NAMALWA (cell line): Measurements from ENCODE around the gene ARHGDIB.

Experiments used
- DNase-seq: peaks from one replicate; pipeline ENCODE4 v3.0.0-alpha.2; 2015; ENCODE audit warnings: low spot score

Gene ARHGDIB

DNA sequence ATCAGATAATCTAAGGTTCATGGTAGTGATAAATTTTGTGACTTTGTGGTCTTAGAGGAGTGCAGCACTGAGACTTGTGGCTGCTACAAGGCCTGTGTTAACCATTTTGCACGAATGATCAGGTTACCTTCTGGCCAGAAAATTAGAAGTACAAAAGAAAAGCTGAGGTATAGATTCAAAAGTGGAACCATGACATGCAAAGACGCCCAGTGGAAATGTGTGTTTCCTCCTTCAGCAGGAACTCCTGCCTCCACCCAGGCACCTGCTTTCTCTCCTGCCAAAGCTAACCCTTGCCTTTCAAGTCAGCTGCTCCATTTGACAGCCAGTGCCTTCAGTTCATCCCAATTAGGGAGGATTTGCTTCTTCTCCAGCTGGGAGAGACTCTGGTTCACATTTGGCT is 21.6 kb upstream of the ARHGDIB start:
- DNase-seq, result no peak

DNA sequence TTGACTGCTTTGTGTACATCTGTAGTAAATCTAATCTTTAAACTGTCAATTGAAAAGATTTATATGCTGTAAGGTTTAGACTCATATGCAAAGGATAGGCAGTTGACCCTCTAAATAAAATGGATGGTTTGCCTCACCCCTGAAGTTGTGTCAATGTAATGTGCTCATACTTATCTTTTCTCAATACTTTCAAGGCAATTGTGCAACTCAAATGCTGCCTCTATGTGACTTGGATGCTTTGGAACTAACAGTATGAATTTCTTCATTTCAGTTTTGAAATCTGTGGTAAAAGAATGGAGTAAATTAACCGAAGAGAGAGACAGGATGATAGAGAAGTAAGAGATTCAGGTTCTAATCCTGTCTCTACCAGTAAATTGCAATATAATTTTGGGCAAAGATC is 21.2 kb upstream of the ARHGDIB start:
- DNase-seq, result no peak

DNA sequence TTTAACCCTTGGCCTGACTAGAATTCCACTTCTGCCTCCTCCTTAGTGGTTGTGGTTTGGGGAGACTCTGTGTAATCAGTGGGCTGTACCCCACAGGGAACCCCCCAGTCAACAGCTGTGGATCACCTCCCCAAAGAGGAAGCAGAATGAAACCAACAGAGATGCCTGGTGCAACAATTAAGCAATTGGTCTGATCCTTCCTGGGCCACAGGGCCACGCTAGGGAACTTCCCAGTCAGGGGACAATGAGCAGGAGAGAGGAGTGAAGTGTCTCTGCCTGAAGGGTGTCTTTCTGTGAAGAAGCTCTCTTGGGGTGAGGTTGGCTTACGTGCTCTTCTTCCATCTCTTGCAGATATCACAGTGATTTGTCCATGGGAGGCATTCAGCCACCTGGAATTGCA is 19.6 kb upstream of the ARHGDIB start:
- no peak for DNase-seq

DNA sequence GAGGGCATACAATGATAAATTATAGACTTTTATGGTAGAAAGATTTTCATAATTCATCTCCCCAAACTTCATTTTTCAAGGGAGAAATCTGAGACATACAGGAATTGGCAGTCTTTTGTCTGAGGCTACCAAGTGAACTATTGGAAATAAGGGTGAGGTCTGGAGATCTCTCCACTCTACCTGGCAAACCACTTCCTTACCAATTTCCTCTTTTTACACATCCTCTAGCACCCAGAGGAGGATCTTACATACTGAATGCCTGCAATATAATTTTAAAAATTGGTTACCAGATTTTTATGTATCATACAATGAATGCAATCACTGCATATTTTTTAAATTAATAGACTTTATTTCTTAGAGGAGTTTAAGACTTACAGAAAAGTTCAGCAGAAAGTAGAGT is 18.1 kb upstream of the ARHGDIB start:
- DNase-seq, result no peak

DNA sequence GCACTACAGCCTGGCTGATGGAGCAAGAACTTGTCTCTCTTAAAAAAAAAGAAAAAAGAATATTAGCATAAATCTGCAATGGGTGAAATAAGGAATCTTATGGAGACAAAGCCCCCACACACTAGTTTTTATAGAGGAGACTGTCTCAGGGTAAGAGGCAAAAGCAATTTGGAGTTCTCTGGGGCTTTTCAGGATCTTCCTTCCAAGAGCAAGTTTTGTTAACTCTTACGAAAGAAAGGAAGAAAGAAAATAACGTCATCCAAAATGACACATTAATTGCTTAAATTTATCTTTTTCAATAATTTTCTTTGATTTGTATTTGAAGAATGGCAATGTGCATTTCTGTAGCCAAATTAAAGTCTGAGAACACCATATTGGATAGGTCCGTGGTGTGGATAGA is 15.3 kb upstream of the ARHGDIB start:
- DNase-seq, result no peak

DNA sequence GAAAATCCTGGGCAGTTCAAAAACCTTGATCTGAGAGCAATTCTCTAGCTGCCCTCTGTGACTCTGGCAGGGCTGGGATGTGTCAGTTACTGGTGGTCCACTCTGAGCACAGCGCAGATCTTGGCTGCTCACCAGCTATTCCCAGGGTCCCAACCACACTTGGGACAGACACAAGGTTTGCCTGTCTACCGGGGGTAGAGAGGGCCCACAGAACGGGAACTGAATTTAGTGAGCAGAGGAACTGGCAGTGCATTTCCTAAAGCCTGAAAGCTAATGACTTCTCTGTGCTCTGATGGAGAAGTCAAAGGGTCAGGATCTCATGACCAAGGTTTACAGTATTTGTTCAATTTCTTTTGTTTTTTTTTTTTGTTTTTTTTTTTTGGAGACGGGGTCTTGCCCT is 14.1 kb upstream of the ARHGDIB start:
- DNase-seq, result no peak

DNA sequence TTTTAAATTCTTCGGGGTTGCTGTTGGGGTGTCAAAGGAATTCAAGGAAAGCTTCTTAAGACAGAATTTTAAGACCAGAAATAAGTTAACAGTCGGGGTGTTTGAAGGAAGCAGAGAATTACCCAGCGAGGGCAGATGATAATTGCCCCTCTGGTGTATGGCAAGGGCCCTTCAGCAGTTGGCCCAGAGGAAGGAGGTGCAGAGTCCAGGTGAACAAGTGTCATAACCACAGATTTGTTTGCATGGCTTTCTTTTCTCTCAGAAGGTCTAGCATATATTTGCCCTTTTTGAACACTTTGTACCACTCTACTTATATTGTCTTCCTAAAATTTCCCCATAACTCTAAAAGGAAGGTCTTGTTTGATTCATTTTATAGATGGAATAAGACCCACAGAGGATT is 13.2 kb upstream of the ARHGDIB start:
- no peak for DNase-seq

DNA sequence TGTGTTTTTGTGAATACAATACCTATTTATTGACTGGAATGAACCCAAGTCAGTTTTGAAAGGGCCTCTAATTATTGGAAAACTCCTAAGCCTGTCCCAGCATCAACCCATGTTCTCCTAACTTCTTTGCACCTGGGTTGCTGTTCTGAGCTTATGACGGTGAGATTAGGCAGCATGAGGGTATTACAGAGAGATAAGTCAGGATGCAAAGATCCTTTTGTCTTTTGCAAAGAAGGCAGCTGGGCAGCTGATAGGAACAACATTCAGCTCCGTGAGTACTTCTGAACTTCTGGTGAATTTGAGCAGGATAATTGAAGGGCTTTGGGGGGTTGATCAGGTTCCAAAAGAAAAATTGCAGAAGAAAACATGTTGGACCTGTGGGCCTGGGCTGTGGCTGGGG is 11.4 kb upstream of the ARHGDIB start, which contains the start of gene PDE6H:
Gene PDE6H, plus strand, starts transcription at position 227 of the 400 bp plus-strand sequence. CDS start 4,971 bp downstream, outside the sequence.
- DNase-seq, result no peak

DNA sequence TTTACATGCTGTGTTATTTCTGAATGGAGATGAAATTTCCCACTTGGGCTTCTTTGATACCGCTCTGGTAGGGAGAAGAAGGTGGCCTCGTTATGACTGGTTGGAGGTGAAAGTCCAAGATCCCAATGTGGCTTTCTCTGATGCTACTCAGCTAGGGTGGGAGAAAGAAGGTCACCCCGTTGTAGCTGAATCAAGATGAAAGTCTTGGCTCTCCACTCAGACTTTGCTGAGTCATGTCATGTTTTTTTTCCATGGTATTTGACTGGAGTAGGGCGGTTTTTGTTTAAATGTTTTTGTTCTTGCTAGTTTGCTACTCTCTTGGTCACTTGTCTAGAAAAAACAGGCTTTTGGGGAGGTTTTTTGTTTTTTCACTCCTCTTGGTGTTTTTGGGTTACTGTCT is 9.1 kb upstream of the ARHGDIB start:
- no peak for DNase-seq

DNA sequence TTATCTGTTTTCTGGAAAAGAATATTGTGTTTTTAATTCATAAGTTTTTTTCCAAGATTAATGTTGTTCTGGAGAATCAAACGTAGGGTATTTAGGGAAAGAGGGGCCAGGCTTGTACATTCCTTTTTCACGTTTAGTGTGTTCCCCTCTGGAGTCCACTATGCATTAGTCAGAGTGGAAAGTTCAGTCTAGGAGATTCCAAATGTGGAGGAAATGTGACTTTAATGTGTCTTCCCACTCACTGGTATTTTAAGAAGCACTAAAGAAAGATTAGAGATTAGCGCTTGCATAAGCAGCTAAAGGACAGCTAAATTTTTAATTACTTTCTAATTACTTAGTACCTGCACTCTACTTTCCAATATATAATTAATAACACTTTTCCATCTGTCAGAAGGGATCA is 7.1 kb upstream of the ARHGDIB start:
- no peak for DNase-seq

DNA sequence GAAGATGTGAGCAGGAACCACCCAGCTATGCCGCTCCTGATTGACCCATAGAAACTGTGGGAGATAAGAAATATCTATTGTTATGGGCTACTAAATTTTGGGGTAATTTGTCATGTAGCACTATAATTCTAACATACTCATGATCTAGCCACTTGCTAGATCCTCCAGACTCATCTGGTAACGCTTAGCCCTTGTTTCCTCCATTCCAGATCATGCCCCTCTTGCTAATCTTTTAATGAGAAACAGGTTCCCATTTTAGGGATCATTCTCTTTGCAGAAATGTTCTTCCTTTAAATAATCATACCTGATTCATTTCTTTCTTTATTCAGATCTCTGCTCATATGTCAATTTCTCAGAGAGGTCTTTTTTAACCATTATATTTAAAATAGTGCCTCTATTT is 3.8 kb upstream of the ARHGDIB start:
- no peak for DNase-seq

DNA sequence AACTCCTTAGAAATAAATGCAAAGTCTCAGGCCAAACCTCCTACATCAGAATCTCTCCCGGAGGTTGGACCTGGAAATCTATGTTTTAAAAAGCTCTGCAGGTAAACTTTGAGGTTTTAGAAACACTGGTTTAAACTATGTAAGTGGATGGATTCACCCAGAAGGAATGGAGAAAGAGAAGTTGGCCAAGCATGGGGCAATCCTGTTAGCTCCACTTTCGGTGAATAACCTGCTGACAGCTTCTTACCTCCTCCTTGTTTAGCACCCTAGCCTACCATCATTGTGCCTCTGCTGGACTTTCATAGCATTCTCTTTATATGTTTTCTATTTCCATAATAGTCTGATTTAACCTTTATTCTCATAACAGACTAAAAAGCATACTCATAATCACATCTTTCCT is 3.0 kb upstream of the ARHGDIB start:
- no peak for DNase-seq

DNA sequence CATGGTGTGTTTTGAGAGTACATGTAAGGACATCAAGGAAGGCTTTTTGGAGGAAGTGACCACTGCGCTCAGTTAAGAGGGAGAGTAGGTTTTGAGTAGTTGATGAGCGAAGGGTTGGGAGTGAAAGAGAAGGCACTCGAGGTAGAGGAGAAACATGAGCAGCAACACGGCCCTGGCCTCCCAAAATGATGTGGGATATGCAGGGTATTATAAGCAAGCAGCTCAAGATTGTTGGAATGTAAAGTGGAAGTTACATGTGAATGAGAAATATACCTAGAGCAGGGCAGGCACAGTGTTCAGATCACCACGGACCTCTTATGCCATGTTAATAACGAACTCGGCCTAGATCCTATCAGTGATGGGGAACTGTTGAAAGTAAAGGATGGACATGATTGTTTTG is 2.1 kb upstream of the ARHGDIB start:
- DNase-seq, result no peak

DNA sequence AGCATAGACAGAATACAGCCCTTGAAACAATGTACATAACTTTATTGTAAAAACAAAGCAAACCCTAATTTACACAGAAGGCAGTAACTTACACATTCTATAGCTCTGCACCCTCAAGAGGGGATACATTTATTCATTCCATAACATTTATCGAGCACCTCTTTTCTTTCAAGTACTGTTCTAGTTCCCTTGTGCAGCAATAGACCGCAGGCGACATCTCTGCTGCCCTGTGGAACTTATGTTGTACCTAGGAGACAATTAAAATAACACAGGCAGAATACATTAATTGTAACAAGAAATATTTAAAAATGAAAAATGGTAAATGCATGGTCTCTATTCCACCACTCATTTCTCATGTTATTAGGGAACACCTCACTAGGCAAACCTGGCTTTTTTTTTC is 1.4 kb upstream of the ARHGDIB start:
- no peak for DNase-seq

DNA sequence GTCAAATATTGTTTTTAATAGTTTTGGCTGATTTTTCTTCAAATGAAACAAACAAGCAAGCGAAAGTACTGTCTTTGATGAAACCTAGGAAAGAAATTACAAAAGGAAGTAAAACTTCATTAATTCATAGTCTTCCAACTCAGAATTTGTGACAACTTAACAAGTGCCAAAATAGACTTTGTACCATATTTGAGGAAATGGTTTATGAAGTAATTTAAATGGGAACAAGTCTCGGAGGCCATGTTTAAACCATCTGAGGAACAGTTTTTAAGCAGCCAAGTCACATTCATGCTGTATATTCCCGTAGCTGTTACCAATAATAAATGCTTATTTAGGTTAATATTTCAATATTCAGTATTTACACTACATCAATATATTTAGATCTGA is 745 bp upstream of the ARHGDIB start:
- peak; percentile 61 for DNase-seq

DNA sequence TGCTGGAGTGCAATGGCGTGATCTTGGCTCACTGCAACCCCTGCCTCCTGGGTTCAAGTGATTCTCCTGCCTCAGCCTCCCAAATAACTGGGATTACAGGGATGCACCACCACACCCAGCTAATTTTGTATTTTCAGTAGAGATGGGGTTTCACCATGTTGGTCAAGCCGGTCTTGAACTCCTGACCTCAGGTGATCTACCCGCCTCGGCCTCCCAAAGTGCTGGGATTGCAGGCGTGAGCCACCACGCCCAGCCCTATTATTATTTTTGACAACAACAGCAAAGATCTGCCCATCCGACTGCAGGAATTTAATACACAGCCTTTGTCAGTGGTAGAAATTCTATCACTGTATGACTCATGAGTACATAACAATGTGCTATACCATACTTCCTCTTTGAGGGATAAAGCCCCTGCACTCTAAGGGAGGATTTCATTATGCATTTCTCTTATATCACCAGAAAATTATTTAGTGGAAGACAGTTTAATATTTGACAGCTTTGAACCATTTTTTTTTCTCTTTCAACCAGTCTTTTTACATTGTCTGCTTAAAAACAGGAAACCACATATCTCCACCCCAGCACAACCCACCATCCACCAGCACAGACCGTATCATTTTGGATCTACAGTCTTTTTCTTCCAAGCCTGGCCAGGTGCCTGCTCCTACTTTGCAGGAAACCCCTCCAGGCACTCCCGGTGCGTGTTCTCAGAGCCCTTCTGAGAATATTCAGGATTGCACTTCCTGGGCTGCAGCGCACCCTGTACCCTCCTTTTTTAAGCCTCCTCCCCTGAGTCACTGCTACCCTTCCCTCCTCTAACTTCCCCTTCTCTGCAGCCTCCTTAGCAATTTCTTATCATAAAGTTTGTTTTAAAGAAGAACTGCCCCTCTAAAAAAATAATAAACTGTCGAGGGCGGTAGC is 594 bp downstream of the ARHGDIB start:
- DNase-seq, result peak; percentile 69

DNA sequence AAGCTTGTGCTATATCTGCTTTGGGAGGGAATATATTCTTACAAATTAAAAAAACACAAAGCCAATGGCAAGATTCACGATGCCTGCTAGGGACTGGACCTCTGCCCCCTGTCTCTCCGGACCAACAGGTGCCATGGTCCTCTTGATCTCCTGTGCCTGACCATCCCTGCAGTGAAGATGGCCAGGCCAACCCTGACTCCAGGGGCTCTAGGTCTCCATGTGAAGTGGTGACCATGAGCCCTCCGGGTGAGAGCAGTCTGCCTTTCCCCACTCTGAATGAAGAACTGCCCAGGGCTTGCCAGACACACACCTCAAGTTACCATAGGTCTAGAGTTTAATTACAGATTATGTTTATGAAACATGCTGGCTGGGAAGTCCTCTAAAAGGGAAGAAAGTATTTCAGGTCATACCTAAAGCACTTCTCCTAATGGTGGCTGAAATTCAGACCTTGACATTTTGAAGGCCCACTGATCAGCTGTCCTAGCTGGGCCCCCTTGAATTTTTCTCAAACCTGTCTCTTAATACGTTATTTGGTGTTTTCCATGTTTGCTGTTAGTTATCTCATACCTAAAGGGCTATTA is 1.4 kb downstream of the ARHGDIB start:
- peak; percentile 34 for DNase-seq

DNA sequence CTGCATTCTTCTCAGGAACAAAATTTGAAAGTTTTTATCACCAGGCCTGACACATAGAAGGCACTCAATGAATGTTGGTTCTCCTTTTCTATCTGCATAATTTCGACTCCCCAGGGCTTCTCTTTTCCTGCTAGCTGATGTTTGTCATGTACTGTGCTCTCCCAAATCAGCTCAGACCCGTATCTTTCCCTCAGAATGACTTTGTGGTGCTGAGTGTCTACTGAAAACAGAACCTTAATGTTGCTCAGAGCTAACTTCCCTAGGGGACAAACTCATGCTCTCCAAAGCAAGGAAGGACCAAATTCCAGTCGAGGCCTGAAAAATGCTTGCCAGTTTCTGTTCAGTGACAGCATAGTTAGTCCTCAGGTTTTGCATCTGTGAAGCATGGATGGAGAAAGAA is 1.9 kb downstream of the ARHGDIB start:
- DNase-seq, result peak; percentile 52

DNA sequence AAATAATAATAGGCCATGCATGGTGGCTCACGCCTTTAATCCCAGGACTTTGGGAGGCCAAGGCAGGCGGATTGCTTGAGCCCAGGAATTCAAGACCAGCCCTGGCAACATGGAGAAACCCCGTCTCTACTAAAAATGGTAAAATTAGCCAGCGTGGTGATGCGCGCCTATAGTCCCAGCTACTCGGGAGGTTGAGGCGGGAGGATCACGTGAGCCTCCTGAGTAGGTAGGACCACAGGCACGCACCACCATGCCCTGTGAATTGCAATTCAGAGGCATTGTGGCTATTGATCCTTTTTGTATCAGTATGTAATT is 2.3 kb downstream of the ARHGDIB start:
- no peak for DNase-seq

DNA sequence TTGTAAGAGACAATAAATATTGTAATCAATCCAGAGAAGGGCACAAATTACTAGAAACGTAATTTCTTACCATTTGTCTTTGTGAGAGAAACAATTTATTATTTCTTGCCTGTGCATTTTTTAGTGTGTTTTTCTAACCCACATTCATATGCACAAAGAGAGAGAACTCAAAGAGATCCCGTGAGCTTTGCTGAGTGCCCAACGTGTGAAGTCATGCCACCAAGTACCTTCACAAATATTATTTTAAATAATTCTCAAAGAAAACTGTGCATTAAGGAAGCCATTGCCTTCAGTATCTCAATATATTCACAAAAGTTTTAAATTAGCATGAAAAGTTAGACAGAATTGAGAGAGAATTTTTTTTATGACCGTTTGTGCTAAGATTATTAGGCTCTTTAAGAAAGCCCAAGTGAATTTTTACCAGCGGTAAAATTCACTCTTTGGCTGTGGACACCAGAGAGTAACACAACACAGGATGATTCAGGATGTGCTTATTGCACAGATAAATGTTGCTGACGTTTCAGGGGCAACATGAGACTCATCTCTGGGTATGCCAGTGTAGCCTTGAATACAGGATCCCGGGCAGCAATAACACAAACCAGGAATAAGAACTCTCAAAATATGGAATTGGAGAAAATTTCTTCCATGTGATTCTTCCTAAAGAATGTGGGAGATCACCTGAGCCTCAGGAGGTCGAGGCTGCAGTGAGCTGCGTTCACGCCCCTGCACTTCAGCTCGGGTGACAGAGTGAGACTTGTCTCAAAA is 2.9 kb downstream of the ARHGDIB start:
- peak; percentile 53 for DNase-seq

DNA sequence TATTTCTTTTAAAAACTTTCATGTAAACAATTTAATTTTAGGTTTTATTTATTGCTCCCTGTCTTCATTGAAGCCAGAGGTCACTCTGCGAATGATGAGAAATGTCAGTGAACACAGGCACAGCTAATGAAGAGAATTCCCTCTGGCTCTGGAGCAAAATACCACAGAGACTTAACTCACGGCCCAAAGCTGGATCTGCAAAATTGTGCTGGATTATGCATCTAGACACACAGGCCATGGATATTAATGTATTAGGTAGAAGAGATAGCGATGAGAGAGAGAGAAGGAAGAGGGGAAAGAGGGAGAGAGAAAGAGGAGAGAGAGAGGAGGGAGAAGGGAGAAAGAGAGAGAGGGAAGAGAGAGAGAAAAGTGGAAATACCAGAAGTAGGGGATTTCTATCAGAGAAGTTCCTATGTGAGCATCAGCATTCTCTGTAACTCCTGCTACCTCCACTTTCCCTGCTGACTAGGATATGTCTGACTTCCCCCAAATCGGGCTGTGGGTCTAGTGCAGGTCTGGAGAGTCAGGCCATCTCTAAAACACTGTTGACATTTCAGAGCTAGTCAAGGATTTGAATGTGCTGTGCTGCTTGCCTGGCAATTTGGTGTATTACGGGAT is 3.7 kb downstream of the ARHGDIB start:
- DNase-seq, result peak; percentile 38

DNA sequence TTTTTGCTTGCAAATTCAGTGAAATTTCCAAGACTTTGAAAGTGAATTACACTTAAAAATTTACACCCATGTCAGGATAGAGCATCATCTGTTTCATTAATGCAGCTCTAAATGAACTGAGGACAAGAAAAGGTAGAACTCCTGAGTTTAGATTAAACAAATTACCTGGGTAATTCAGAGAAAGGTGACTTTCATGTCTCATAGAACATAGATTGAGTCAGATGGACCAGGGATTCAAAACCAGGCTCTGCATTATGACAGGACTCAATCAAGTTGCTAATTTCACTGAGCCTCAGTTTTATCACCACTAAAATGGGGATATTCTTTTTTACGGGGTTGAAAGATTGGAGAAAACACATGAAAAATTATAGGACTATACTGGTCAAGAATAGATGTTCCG is 4.5 kb downstream of the ARHGDIB start:
- DNase-seq, result no peak
